Ramos (cell line): Measurements from ENCODE around the gene SIPA1L3.
"Not testable (repeated sequence)": the region's sequence is repeated elsewhere in the genome, so short reads cannot be mapped to it uniquely, and the experiment has no call there.

Source experiments
- in situ Hi-C: fragments of 300-500 bp; cut with MboI; formaldehyde crosslinking; loops from one replicate; pipeline ENCODE4 v1.14.3; 2022; ENCODE audit warnings: low sequenced_read_pairs; ENCODE audit not compliant: unreplicated experiment

Gene SIPA1L3

GRCh38 chr19:38221919-38222830, 315.2 kb downstream of the SIPA1L3 start:
- in situ Hi-C loops, result no loop called here

- in situ Hi-C loops, result no loop called here
These were observed 316.1 kb downstream of the SIPA1L3 start for GRCh38 chr19:38223119-38223523.

GRCh38 chr19:38223617-38224013, 316.6 kb downstream of the SIPA1L3 start:
- in situ Hi-C loops, result no loop called here

GRCh38 chr19:38224014-38224862, 317.2 kb downstream of the SIPA1L3 start, which contains the start of gene DPF1:
DPF1 (minus strand) TSS chr19:38224222; CDS start chr19:38224142, 80 bp downstream.
- in situ Hi-C loops, result no loop called here

GRCh38 chr19:38224863-38225218, 317.8 kb downstream of the SIPA1L3 start:
- in situ Hi-C loops, result loop anchor here (5.0 kb wide), 1 partner anchor 323 kb away; no protein-coding TSS in a partner anchor

- in situ Hi-C loops, result loop anchor here (5.0 kb wide), 1 partner anchor 325 kb away; no protein-coding TSS in a partner anchor
These were observed 320.4 kb downstream of the SIPA1L3 start for GRCh38 chr19:38227287-38228004.

- in situ Hi-C loops, result loop anchor here (5.0 kb wide), 1 partner anchor 326 kb away; no protein-coding TSS in a partner anchor
These were observed 321.0 kb downstream of the SIPA1L3 start for GRCh38 chr19:38228005-38228377.

GRCh38 chr19:38228491-38229439, 321.8 kb downstream of the SIPA1L3 start:
- in situ Hi-C loops, result loop anchor here (5.0 kb wide), 1 partner anchor 326 kb away; no protein-coding TSS in a partner anchor

- in situ Hi-C loops, result loop anchor here (5.0 kb wide), 1 partner anchor 327 kb away; no protein-coding TSS in a partner anchor
These were observed 322.6 kb downstream of the SIPA1L3 start for GRCh38 chr19:38229585-38230073.

GRCh38 chr19:38230506-38231133, 323.6 kb downstream of the SIPA1L3 start:
- in situ Hi-C loops, result not testable (repeated sequence)

GRCh38 chr19:38231918-38232317, 324.9 kb downstream of the SIPA1L3 start:
- in situ Hi-C loops, result no loop called here

GRCh38 chr19:38233740-38234251, 326.8 kb downstream of the SIPA1L3 start:
- in situ Hi-C loops, result no loop called here

GRCh38 chr19:38234615-38235014, 327.6 kb downstream of the SIPA1L3 start:
- in situ Hi-C loops, result no loop called here

GRCh38 chr19:38239816-38240215, 332.8 kb downstream of the SIPA1L3 start:
- in situ Hi-C loops, result loop anchor here (5.0 kb wide), 1 partner anchor 87 kb away; no protein-coding TSS in a partner anchor

GRCh38 chr19:38243279-38243673, 336.3 kb downstream of the SIPA1L3 start:
- in situ Hi-C loops, result loop anchor here (5.0 kb wide), 1 partner anchor 84 kb away; no protein-coding TSS in a partner anchor

- in situ Hi-C loops, result no loop called here
These were observed 339.0 kb downstream of the SIPA1L3 start for GRCh38 chr19:38245826-38246498.

GRCh38 chr19:38247126-38247525, 340.1 kb downstream of the SIPA1L3 start:
- in situ Hi-C loops, result no loop called here
